Gastroesophageal sphincter (tissue), 4 donors: ENCODE results near the gene SLC37A4. TPM values are rescaled to one million over a fixed set of nuclear protein-coding genes. Genes with fewer than 3 reads are reported as not detected.

Experiments
- ATAC-seq: fragments of 150-250 bp; one replicate; pipeline ENCODE4 v1.9.1; 2016; ENCODE audit warnings: mild to moderate bottlenecking, moderate library complexity
- H3K27ac ChIP-seq, 4 donors: fragments of 200-600 bp; sonication (generic) in 3 of 4; 1 replicate in 3 of 4; 2 replicates in 1 of 4; pipeline ENCODE4 v1.5.1; 2016 to 2019
- H3K27me3 ChIP-seq: fragments of 200-600 bp; sonication (generic); one replicate; pipeline ENCODE4 v1.5.1; 2019
- H3K36me3 ChIP-seq, 2 donors: fragments of 200-600 bp; sonication (generic); one replicate each; pipeline ENCODE4 v1.5.1; 2019; ENCODE audit warnings: control low read depth in 1 of 2
- H3K4me1 ChIP-seq, 3 donors: fragments of 200-600 bp; sonication (generic); 1 replicate in 2 of 3; 2 replicates in 1 of 3; pipeline ENCODE4 v1.5.1; 2016 to 2019; ENCODE audit warnings: control low read depth in 2 of 3
- H3K4me3 ChIP-seq, 2 donors: fragments of 200-600 bp; sonication (generic); one replicate each; pipeline ENCODE4 v1.5.1; 2019; ENCODE audit warnings: mild to moderate bottlenecking in 1 of 2, moderate library complexity in 1 of 2
- H3K9me3 ChIP-seq, 3 donors: fragments of 200-600 bp; sonication (generic); one replicate each; pipeline ENCODE4 v1.5.1; 2017 to 2019; ENCODE audit warnings: control low read depth in 2 of 3
- CTCF ChIP-seq, 4 experiments: fragments of 200-600 bp in 2 of 4; fragments of 450-650 bp in 2 of 4; sonication (generic) in 1 of 4; IDR thresholded peaks; one replicate each; pipeline ENCODE4 v1.5.1; 2017 to 2019; ENCODE audit warnings: antibody characterized with exemption in 4 of 4, mild to moderate bottlenecking in 2 of 4, moderate library complexity in 2 of 4
- EP300 ChIP-seq: sonication (generic); formaldehyde crosslinking; IDR thresholded peaks from one replicate; pipeline ENCODE4 v1.6.1; 2017; ENCODE audit warnings: antibody characterized with exemption, mild to moderate bottlenecking
- POLR2A ChIP-seq, 2 donors: fragments of 450-650 bp; IDR thresholded peaks; one replicate each; pipeline ENCODE4 v1.6.1; 2017; ENCODE audit warnings: antibody characterized with exemption in 2 of 2, mild to moderate bottlenecking in 2 of 2, moderate library complexity in 1 of 2
- POLR2AphosphoS5 ChIP-seq: sonication (generic); formaldehyde crosslinking; IDR thresholded peaks from one replicate; pipeline ENCODE4 v1.6.1; 2017; ENCODE audit warnings: antibody characterized with exemption
- WGBS, 2 donors: methylation state at CpG; one replicate each; pipeline ENCODE4 v1.1.5; 2018; ENCODE audit warnings: low coverage in 1 of 2; 5-methylcytosine and 5-hydroxymethylcytosine counted together
- total RNA-seq, 4 donors: library from RNA; depleted of rRNA; stranded (reverse); fragments of >200 nt; gene quantifications; one replicate each; pipeline ENCODE4 v1.1.0, GENCODE V29; 2016

Gene SLC37A4
- total RNA-seq, 4 donors from 2014 or later: 10.1 to 11.6 (median 11.1) TPM

GRCh38 chr11:119025978-119026766, 4.5 kb downstream of the SLC37A4 start:
- H3K36me3 ChIP-seq: peaks cover 0 to 71% of the 10 kb centered on the region in 2 donors
- TF ChIP-seq POLR2AphosphoS5: no peak
- no peak for TF ChIP-seq CTCF (IDR thresholded peaks at IDR 0.05)
- TF ChIP-seq POLR2A (IDR thresholded peaks at IDR 0.05): no peak
- TF ChIP-seq EP300: no peak
- H3K27me3 ChIP-seq: no peaks in the 10 kb centered on the region
- ATAC-seq: no peak
- no peak overlapping the region for H3K4me3 ChIP-seq
- peak overlapping the region in 3 of 4 donors; percentile 5 to 41 (median 8) for H3K27ac ChIP-seq
- 63% methylated on average over 3 of the region's 16 CpGs; no CpG with 5 or more reads in 1 of the 2 donors for WGBS, 2 donors
- no peaks in the 10 kb centered on the region for H3K9me3 ChIP-seq
- H3K4me1 ChIP-seq: peaks cover 0 to 46% (median 9%) of the 10 kb centered on the region in 3 donors

GRCh38 chr11:119025541-119025940, 5.1 kb downstream of the SLC37A4 start:
- Histone ChIP-seq H3K9me3 (no peaks in the 10 kb centered on the region), H3K4me3 (no peak overlapping the region), H3K36me3 (peaks cover 0 to 77% of the 10 kb centered on the region in 2 donors), H3K27ac (peak overlapping the region in 3 of 4 donors; percentile 8 to 41 (median 40)), H3K4me1 (peaks cover 0 to 50% (median 13%) of the 10 kb centered on the region in 3 donors), H3K27me3 (no peaks in the 10 kb centered on the region)
- 72 to 85% methylated on average over 4 to 5 of the region's 5 CpGs for WGBS, 2 donors
- TF ChIP-seq CTCF (IDR thresholded peaks at IDR 0.05) (no peak), POLR2A (IDR thresholded peaks at IDR 0.05) (no peak), EP300 (no peak), POLR2AphosphoS5 (no peak)
- no peak for ATAC-seq

GRCh38 chr11:119025099-119025473, 5.6 kb downstream of the SLC37A4 start:
- no peaks in the 10 kb centered on the region for H3K27me3 ChIP-seq
- 60% methylated on average over 1 of the region's 5 CpGs; no CpG with 5 or more reads in 1 of the 2 donors for WGBS, 2 donors
- peak overlapping the region in 3 of 4 donors; percentile 9 to 41 (median 40) for H3K27ac ChIP-seq
- no peak for TF ChIP-seq POLR2A (IDR thresholded peaks at IDR 0.05)
- TF ChIP-seq CTCF (IDR thresholded peaks at IDR 0.05): no peak
- TF ChIP-seq POLR2AphosphoS5: no peak
- no peak for TF ChIP-seq EP300
- H3K9me3 ChIP-seq: no peaks in the 10 kb centered on the region
- H3K4me3 ChIP-seq: no peak overlapping the region
- no peak for ATAC-seq
- peaks cover 1 to 53% (median 16%) of the 10 kb centered on the region in 3 donors for H3K4me1 ChIP-seq
- peaks cover 0 to 82% of the 10 kb centered on the region in 2 donors for H3K36me3 ChIP-seq

GRCh38 chr11:119024430-119025098, 6.1 kb downstream of the SLC37A4 start:
- Histone ChIP-seq H3K4me3 (no peak overlapping the region), H3K27ac (peak overlapping the region in 3 of 4 donors; percentile 9 to 41 (median 40)), H3K4me1 (peaks cover 3 to 53% (median 14%) of the 10 kb centered on the region in 3 donors), H3K36me3 (peaks cover 0 to 85% of the 10 kb centered on the region in 2 donors), H3K9me3 (no peaks in the 10 kb centered on the region), H3K27me3 (no peaks in the 10 kb centered on the region)
- ATAC-seq: no peak
- TF ChIP-seq POLR2AphosphoS5 (no peak), CTCF (IDR thresholded peaks at IDR 0.05) (no peak), EP300 (no peak), POLR2A (IDR thresholded peaks at IDR 0.05) (no peak)
- 73% methylated on average over 5 of the region's 15 CpGs; no CpG with 5 or more reads in 1 of the 2 donors for WGBS, 2 donors
